Calu3 (cell line): ENCODE measurements around the gene COL6A3. TPM values are rescaled to one million over a fixed set of nuclear protein-coding genes. Genes with fewer than 3 reads are reported as not detected.

Experiments used
- BruUV-seq: library from RNA; stranded (reverse); fragments of 400-500 nt; replicated peaks from 2 replicates; lab custom pipeline; 2021; lab: Mats Ljungman, UMichigan
- CTCF ChIA-PET: fragments of 300-600 bp; sonication (Branson Sonifier 250); formaldehyde crosslinking; loops from one replicate; lab custom pipeline; 2022; ENCODE audit warnings: antibody characterized with exemption; lab: Charles Lee
- DNase-seq: peaks from one replicate; pipeline ENCODE4 v3.0.0; 2022
- H3K27ac Mint-ChIP-seq: one replicate; pipeline ENCODE4 v1.8.0; 2022; ENCODE audit warnings: mixed read lengths; ENCODE audit not compliant: unreplicated experiment
- H3K27me3 Mint-ChIP-seq: one replicate; pipeline ENCODE4 v1.8.0; 2022; ENCODE audit warnings: mixed read lengths; ENCODE audit not compliant: unreplicated experiment
- H3K36me3 Mint-ChIP-seq: one replicate; pipeline ENCODE4 v1.8.0; 2022; ENCODE audit warnings: mild to moderate bottlenecking, moderate library complexity, mixed read lengths; ENCODE audit not compliant: insufficient read depth, unreplicated experiment
- H3K4me1 Mint-ChIP-seq: one replicate; pipeline ENCODE4 v1.8.0; 2022; ENCODE audit warnings: mild to moderate bottlenecking, low read depth, mixed read lengths; ENCODE audit not compliant: unreplicated experiment
- H3K4me3 Mint-ChIP-seq: one replicate; pipeline ENCODE4 v1.8.0; 2022; ENCODE audit warnings: mild to moderate bottlenecking, low read depth, moderate library complexity, mixed read lengths; ENCODE audit not compliant: unreplicated experiment
- H3K9me3 Mint-ChIP-seq: one replicate; pipeline ENCODE4 v1.8.0; 2022; ENCODE audit warnings: low read depth, mixed read lengths; ENCODE audit not compliant: unreplicated experiment
- intact Hi-C: fragments of 100-400 bp; cut with micrococcal nuclease; formaldehyde crosslinking; loops from one replicate; pipeline ENCODE4 v1.10.0; 2022; ENCODE audit not compliant: unreplicated experiment
- total RNA-seq: library from RNA; stranded (reverse); gene quantifications from 2 replicates; pipeline ENCODE4 v1.2.3, GENCODE V29; 2022
- TF ChIP-seq, protein P1 (sequence below): fragments of 200-600 bp; IDR thresholded peaks from one replicate; pipeline ENCODE4 v1.8.0; 2022; ENCODE audit warnings: antibody characterized with exemption; ENCODE audit not compliant: unreplicated experiment

Gene COL6A3
- total RNA-seq, 1 experiment from 2014 or later = 0.07 TPM

DNA sequence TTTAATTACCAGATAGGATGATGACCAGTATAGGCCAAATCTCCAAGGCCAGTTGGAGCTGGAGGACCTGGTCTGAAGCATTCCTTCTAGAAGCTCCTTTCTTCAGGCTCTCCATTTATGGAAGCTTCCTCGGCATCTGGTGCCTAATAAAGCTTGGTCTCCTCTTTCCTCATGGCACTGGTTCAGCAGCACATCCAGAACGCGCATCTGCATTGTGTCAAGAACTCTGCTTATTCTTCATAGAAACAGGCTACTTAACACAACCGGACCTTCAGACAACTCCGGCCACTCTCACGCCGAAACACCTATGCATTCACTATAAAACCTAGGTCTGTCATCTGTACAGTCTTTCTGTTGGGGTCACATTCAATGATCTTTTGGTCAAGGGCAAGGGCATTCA, 99.8 kb downstream of the COL6A3 start:
- Mint-ChIP-seq H3K36me3 (no peaks in the 10 kb centered on the region), H3K4me1 (peaks cover 9% of the 10 kb centered on the region), H3K9me3 (no peaks in the 10 kb centered on the region), H3K27ac (no peak overlapping the region), H3K27me3 (peaks cover 35% of the 10 kb centered on the region), H3K4me3 (no peak overlapping the region)
- BruUV-seq = no TSS peak
- intact Hi-C loops = no loop called here
- DNase-seq = no peak
- TF ChIP-seq, protein P1, sequence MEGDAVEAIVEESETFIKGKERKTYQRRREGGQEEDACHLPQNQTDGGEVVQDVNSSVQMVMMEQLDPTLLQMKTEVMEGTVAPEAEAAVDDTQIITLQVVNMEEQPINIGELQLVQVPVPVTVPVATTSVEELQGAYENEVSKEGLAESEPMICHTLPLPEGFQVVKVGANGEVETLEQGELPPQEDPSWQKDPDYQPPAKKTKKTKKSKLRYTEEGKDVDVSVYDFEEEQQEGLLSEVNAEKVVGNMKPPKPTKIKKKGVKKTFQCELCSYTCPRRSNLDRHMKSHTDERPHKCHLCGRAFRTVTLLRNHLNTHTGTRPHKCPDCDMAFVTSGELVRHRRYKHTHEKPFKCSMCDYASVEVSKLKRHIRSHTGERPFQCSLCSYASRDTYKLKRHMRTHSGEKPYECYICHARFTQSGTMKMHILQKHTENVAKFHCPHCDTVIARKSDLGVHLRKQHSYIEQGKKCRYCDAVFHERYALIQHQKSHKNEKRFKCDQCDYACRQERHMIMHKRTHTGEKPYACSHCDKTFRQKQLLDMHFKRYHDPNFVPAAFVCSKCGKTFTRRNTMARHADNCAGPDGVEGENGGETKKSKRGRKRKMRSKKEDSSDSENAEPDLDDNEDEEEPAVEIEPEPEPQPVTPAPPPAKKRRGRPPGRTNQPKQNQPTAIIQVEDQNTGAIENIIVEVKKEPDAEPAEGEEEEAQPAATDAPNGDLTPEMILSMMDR = no peak
- CTCF ChIA-PET = interaction anchor here (0.6 kb wide), 1 partner anchor 13 kb away, joined by 3 read pairs; no protein-coding TSS in a partner anchor

DNA sequence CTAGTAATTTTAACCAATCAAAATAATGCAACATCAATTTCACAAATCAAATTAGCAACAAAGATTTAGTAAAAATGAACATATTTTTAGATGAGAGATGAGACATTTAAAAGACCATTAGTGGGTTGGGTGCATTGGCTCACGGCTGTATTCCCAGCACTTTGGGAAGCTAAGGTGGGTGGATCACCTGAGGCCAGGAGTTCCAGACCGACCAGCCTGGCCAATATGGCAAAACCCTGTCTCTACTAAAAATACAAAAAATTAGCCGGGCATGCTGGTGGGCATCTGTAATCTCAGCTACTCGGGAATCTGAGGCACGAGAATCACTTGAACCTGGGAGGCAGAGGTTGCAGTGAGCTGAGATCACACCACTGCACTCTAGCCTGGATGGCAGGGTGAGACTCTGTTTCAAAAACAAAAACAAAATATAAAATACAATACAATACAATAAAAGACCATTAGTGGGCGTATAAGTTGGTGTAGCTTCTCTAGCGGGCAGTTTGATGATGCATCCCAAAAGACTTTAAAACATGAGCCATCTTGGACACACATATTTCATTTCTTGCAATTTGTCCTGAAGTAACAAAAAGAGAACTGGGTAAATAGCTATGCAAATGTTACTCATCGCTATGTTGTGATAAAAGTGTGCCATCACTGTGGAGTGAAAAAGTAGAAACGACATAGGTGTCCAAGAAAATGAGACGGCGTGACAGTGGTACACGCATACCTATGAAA, 101.8 kb downstream of the COL6A3 start:
- H3K9me3 Mint-ChIP-seq = no peaks in the 10 kb centered on the region
- TF ChIP-seq, protein P1 = no peak
- peaks cover 9% of the 10 kb centered on the region for H3K4me1 Mint-ChIP-seq
- no peak overlapping the region for H3K4me3 Mint-ChIP-seq
- no TSS peak for BruUV-seq
- H3K27ac Mint-ChIP-seq = no peak overlapping the region
- no peaks in the 10 kb centered on the region for H3K36me3 Mint-ChIP-seq
- CTCF ChIA-PET = interaction anchor here (0.6 to 1.1 kb wide), 3 partner anchors 33 to 163 kb away, joined by 3 to 8 read pairs (median 5); no protein-coding TSS in a partner anchor
- intact Hi-C loops = no loop called here
- no peak for DNase-seq
- peaks cover 54% of the 10 kb centered on the region for H3K27me3 Mint-ChIP-seq

DNA sequence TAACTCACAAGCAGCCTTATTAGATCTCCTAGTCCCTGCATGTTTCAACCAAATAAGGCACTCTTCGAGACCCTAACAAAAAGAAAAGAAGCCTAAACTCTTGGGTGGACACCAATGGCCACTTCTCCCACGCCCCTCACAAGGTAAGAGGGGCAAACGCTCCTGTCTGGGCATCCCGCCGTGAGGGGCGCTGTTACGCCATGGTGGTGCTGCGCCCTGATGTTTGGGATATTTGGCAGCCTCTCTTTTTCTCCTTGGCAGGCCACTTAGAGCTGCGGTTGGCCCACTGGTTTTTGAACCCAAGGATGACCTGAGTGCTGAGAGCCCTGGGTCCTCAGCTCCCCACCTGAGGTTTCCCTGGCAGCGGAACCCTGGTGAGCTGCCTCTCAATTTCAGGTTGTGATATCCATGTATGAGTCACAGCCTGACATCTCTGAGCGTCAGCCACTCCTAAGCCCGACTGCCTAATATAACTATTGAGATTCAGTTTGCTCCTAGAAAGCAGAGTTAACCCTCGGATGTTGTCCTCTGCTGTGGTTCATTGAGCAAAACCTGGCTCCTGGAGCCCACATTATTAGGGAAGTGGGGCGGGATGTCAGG, 103.3 kb downstream of the COL6A3 start:
- Mint-ChIP-seq H3K9me3 (no peaks in the 10 kb centered on the region), H3K27ac (no peak overlapping the region), H3K4me1 (peaks cover 20% of the 10 kb centered on the region), H3K27me3 (peaks cover 67% of the 10 kb centered on the region), H3K4me3 (no peak overlapping the region), H3K36me3 (peaks cover 5% of the 10 kb centered on the region)
- no TSS peak for BruUV-seq
- intact Hi-C loops = no loop called here
- CTCF ChIA-PET = no interaction called here
- TF ChIP-seq, protein P1 = no peak
- DNase-seq = no peak

DNA sequence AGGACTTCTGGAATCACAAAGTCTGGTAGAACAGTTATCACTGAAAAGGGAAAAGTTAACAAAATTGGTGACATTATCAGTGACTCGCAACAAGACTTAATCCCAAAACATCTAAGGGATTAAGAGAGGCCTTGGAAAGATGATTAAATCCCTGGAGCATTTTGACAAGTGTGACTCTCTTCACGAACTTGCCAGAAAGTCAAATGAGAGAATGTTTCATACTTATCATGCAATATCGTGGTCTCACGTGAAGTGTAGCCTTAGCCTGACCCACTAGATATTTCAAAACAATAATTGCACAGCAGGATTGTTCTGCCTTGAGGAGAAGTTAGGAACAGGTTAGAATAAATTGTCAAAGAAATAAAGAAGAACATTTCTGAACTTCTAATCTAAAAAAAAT, 104.5 kb downstream of the COL6A3 start:
- no peak for DNase-seq
- Mint-ChIP-seq H3K36me3 (peaks cover 5% of the 10 kb centered on the region), H3K27me3 (peaks cover 61% of the 10 kb centered on the region), H3K27ac (no peak overlapping the region), H3K4me1 (peaks cover 24% of the 10 kb centered on the region), H3K4me3 (no peak overlapping the region), H3K9me3 (peaks cover under 1% of the 10 kb centered on the region)
- CTCF ChIA-PET = no interaction called here
- intact Hi-C loops = no loop called here
- BruUV-seq = no TSS peak
- TF ChIP-seq, protein P1 = no peak
